GM21619 (cell line): ENCODE data around the gene SREBF1.

Source experiments
- ATAC-seq: cut with Tn5 transposase; IDR thresholded peaks from one replicate; pipeline ENCODE4 v1.9.1; 2021; ENCODE audit not compliant: unreplicated experiment

SREBF1 gene

DNA sequence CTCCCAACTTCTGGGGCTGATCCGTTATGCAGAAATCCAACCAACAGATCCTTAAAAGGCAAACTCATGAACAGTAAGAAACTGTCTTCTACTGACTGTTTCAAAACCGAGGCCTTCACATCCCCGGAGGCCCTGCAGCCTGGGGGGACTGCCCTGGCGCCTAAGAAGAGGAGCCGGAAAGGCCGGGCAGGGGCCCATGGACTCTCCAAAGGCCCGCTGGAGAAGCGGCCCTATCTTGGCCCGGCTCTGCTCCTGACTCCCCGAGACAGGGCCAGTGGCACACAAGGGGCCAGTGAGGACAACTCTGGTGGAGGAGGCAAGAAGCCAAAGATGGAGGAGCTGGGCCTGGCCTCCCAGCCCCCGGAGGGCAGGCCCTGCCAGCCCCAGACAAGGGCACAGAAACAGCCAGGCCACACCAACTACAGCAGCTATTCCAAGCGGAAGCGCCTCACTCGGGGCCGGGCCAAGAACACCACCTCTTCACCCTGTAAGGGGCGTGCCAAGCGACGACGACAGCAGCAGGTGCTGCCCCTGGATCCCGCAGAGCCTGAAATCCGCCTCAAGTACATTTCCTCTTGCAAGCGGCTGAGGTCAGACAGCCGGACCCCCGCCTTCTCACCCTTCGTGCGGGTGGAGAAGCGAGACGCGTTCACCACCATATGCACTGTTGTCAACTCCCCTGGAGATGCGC lies 39.5 kb downstream of the SREBF1 start:
- ATAC-seq, result no peak

DNA sequence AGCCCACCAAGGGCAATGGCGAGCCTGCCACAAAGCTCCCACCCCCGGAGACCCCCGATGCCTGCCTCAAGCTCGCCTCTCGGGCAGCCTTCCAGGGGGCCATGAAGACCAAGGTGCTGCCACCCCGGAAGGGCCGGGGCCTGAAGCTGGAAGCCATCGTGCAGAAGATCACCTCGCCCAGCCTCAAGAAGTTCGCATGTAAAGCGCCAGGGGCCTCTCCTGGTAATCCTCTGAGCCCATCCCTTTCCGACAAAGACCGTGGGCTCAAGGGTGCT lies 40.1 kb downstream of the SREBF1 start:
- ATAC-seq, result no peak

DNA sequence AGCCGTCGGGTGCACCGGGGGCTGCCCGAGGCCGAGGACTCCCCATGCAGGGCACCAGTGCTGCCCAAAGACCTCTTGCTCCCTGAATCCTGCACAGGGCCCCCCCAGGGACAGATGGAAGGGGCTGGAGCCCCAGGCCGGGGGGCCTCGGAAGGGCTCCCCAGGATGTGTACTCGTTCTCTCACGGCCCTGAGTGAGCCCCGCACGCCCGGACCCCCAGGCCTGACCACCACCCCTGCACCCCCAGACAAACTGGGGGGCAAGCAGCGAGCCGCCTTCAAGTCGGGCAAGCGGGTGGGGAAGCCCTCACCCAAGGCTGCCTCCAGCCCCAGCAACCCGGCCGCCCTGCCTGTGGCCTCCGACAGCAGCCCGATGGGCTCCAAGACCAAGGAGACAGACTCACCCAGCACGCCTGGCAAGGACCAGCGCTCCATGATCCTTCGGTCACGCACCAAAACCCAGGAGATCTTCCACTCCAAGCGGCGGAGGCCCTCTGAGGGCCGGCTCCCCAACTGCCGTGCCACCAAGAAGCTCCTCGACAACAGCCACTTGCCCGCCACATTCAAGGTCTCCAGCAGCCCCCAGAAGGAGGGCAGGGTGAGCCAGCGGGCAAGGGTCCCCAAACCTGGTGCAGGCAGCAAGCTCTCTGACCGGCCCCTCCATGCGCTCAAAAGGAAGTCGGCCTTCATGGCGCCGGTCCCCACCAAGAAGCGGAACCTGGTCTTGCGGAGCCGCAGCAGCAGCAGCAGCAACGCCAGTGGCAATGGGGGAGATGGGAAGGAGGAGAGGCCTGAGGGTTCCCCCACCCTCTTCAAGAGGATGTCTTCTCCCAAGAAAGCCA lies 40.6 kb downstream of the SREBF1 start:
- ATAC-seq, result no peak

DNA sequence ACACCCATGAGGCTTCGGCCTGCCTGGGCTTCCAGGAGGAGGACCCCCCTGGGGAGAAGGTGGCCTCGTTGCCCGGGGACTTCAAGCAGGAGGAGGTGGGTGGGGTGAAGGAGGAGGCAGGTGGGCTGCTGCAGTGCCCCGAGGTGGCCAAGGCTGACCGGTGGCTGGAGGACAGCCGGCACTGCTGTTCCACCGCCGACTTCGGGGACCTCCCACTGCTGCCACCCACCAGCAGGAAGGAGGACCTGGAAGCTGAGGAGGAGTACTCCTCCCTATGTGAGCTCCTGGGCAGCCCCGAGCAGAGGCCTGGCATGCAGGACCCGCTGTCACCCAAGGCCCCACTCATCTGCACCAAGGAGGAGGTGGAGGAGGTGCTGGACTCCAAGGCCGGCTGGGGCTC lies 41.5 kb downstream of the SREBF1 start:
- no peak for ATAC-seq

DNA sequence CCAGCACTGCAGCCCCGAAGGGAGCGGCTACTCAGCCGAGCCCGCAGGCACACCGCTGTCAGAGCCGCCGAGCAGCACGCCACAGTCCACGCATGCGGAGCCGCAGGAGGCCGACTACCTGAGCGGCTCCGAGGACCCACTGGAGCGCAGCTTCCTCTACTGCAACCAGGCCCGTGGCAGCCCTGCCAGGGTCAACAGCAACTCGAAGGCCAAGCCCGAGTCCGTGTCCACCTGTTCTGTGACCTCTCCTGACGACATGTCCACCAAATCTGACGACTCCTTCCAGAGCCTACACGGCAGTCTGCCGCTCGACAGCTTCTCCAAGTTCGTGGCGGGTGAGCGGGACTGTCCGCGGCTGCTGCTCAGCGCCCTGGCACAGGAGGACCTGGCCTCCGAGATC lies 42.4 kb downstream of the SREBF1 start:
- ATAC-seq, result no peak

DNA sequence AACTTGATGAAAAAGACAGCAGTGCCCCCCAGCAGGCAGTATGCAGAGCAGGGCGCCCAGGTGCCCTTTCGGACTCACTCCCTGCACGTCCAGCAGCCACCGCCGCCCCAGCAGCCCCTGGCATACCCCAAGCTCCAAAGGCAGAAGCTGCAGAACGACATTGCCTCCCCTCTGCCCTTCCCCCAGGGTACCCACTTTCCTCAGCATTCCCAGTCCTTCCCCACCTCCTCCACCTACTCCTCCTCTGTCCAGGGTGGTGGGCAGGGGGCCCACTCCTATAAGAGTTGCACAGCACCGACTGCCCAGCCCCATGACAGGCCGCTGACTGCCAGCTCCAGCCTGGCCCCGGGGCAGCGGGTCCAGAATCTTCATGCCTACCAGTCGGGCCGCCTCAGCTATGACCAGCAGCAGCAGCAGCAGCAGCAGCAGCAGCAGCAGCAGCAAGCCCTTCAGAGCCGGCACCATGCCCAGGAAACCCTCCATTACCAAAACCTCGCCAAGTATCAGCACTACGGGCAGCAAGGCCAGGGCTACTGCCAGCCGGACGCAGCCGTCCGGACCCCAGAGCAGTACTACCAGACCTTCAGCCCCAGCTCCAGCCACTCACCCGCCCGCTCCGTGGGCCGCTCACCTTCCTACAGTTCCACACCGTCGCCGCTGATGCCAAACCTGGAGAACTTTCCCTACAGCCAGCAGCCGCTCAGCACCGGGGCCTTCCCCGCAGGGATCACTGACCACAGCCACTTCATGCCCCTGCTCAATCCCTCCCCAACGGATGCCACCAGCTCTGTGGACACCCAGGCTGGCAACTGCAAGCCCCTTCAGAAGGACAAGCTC lies 43.2 kb downstream of the SREBF1 start:
- ATAC-seq, result no peak

DNA sequence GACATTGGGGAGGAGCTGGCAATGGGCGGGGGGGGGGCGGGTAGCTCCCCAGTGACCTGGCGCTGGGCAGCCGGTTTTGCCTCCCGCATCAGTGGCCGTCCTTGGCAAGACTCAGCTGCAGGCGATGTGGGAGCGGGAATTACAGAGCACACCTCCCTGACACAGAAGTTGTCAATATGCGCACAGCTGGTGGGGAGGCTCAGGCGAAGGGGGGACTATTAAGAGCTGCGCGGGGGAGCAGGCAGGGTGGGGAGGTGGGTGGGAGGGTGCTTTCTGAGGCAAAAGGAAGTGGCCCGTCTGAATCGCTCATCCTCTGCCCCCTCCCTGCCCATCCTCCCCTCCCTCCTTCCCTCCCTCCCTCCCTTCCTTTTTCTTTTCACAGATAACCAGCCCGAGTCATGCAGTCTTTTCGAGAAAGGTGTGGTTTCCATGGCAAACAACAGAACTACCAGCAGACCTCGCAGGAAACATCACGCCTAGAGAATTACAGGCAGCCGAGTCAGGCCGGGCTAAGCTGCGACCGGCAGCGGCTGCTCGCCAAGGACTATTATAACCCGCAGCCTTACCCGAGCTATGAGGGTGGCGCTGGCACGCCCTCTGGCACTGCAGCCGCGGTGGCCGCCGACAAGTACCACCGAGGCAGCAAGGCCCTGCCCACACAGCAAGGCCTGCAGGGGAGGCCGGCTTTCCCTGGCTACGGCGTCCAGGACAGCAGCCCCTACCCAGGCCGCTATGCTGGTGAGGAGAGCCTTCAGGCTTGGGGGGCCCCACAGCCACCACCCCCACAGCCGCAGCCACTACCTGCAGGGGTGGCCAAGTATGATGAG lies 44.0 kb downstream of the SREBF1 start:
- no peak for ATAC-seq

DNA sequence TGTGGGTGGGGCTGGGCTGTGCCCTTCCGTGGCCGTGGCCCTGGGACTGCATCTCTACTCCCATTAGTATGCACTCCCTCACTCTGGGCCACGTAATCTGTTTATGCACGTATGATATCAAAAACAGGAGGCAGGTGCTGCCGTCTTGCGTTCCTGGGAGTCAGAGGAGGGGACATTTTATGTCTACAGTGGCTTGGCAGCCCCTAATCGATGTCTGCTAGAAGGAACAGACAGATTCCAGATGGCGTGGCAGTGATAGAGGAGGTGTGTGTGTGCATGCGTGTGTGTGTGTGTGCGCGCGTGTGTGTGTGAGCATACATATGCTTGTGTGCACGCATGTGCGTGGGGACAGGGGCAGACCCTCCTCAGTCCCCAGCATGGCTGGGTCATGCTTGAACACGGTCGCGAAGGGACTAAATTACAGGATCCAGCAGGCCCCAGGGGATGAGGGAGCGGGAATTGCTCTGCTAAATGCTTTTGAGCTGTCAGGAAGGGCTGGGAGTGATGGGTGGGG lies 44.7 kb downstream of the SREBF1 start:
- ATAC-seq, result no peak

DNA sequence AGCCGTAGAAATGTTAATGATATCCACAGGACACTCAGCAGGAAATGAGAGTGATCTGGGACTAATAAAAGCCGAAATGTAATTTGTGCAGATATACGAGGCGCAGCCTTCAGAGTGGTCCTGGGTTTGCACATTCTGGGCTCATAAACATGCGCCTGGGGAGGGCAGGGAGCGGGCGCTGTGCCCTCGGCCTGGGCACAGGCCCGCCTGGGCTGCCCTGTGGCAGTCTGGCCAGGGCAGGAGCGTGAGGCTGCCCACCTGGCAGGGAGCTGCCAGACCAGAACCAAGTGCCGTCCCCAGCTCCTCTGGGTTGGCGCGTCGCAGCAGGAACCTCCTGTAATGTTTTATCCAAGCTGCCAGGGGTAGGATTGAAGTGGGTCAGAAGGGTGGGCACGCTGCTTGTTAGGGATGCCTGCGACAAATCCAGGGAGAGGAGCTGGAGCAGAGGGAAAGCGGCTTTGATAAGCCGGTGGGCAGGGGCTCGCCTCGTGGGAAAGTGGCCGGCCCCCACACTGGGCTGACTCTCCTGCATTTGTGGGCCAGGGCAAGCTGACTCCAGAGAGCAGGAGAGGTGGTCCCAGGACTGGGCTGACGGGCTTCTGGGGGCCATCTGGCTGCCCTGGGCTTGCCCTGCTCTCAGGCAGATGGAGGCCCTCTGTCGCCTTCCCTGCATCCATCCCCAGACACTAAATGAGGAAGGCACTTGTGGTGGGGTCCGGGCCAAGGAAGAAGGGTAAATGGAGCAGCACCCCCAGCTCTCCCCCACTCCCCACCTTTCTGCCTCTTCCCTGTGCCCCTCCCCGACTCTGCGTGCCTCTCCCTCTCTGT lies 45.9 kb downstream of the SREBF1 start:
- ATAC-seq, result no peak

DNA sequence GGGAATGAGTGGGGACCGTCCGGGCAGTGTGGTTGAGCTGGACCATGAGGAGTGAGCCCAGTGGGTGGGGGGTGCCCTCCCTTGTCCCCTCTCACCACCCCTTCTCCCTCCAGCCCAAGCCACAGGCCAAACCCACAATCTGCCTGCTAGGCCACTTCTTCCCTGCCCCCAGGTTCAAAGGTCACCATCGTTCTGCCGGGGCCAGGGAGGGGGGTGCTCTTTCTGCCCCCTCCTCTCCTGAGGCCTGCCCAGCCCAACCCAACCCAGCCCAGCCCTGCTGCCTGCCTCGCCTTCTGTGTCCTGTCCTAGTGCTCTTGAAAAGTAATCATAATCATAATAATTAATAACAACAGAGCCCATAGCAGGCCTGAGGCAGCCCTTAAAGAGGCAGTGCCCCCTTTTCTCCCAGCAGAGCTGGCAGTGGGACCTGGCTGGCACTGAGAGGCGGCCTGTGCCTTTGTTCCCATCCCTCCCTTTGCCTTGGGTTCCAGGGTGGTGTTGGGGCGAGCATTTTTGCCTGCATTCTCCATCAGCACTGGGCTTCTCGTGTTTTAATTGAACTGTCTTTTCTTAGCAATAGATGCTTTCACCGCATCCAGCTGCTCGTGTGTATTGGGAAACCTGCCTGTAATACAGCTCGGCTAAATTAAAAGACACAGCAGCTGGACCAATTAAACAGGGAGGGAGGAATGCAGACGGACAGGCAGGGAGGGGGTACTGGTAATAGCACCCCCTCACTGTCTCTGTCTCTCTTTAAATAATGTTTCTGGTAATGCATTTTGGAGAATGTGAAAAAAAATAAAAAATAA lies 46.8 kb downstream of the SREBF1 start:
- ATAC-seq, result no peak

DNA sequence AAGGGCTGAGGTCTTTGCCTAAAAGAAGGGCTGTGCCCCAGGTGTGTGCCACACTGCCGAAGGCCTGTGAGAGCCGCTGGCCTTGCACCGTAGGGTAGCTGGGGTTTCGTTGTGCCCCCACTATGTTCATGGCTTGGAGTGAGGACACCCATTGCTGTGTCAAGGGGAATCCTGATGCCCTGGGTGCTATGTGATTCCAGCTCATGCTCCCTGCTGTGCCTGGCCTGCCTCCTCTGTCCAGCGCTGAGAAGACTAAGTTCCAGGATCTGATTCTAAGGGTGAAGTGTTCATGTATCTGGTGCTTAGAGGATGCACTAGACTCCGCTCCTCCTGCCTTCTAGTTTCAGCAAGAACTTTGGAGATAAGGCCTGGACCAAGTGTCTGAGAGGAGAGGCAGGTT lies 47.4 kb downstream of the SREBF1 start:
- ATAC-seq, result no peak

DNA sequence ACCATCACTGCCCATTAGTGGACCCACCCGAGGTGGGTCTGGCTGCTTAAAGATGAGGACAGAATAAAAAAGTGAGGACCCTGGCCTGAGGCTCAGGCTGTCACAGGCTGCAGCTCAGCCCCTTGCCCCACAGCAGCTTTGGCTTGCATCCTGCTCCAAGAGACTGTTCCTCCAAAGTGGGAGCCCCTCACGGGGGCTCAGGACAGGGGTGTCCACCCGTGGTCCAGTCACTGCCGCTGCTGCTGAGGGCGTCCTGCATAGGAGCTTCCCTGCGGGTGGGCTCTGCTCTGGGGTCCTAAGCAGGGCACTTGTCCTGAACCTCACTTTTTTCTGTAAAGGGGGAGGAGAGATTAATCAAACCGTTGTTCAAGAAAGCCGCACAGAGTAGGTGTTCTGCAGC lies 47.8 kb downstream of the SREBF1 start:
- ATAC-seq, result no peak

DNA sequence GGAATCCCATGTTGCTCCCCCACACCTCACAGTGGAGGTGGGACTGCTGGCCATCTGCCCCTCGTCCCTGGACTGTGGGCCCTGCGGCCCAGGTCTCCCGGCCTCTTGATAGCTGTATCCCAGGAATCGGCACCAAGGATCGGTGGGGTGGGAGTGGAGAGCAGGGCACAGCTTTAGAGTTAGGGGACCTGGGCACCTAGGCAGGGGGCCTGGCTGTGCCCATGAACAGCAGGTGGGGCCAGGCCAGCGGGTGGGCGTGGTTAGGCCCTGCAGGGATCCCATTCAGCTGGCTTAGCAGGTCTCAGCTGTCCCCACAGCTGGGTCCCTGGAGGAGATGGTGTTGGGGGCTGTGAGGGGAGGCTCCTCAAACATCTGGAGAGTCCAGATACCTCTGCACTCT lies 49.2 kb downstream of the SREBF1 start:
- ATAC-seq, result no peak

DNA sequence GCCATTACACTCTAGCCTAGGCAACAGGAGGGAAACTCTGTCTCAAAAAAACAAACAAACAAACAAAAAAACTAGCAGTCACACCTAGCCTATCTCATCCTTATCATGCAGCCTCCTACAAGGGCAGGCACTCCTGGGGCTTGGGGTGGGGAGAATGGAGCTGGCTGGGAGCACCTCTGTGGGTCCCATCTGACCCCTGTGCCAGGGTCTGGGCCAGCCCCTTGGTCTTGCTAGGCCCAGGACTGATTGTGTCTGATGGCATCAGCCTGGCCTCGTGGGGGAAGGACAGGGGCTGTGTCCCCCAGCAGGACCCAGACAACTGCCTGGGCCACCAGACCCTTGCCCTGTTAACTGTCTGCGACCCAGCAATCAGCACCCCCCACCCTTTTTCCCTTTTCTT lies 49.8 kb downstream of the SREBF1 start:
- no peak for ATAC-seq

DNA sequence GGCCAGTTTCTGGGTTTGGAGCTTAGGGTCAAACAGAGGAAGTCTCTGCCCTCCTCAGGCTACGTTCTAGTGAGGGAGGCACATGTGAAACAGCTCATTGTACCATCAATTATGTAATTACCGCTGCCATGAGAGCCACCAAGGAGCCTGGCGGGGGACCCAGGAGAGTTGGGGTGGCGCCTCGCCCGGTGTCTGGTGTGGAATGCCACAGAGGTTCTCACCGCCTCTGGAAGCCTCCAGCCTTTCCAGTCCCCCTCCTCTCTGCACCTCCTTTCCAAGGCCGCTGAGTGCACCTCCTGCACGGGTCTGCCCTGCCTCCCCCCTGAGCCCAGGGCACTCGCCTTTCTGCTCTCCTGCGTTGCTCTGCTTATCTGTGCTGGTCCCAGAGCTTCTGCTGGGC lies 51.4 kb downstream of the SREBF1 start:
- ATAC-seq, result no peak

DNA sequence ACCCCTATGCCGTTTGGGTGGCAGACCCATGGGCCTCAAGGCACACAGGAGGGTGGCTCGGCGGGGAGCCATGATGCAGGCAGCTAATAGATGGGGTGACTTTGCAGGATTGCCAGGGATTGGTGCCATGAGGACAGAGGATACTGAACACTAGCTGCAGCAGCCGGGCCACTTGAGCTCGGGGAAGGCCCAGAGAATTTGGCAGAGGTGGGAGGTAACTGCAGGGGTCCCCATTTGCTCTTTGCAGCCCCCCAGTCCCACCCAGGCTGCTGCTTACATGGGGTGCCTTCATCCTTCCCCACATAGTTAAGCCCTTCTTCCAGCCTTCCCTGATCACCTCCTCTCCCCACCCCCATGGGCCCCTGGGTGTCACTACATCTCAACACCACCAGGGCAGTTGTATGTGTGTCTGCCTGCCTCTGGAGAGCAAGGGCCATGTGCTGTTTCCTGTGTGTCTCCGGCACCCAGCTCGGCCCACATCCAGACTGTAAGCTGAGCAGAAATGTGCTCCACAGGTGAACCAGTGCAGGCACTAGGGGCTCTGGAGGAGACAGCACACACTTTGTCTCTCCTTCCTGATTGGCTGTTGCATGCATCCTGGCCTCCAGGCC lies 52.0 kb downstream of the SREBF1 start:
- ATAC-seq, result no peak

DNA sequence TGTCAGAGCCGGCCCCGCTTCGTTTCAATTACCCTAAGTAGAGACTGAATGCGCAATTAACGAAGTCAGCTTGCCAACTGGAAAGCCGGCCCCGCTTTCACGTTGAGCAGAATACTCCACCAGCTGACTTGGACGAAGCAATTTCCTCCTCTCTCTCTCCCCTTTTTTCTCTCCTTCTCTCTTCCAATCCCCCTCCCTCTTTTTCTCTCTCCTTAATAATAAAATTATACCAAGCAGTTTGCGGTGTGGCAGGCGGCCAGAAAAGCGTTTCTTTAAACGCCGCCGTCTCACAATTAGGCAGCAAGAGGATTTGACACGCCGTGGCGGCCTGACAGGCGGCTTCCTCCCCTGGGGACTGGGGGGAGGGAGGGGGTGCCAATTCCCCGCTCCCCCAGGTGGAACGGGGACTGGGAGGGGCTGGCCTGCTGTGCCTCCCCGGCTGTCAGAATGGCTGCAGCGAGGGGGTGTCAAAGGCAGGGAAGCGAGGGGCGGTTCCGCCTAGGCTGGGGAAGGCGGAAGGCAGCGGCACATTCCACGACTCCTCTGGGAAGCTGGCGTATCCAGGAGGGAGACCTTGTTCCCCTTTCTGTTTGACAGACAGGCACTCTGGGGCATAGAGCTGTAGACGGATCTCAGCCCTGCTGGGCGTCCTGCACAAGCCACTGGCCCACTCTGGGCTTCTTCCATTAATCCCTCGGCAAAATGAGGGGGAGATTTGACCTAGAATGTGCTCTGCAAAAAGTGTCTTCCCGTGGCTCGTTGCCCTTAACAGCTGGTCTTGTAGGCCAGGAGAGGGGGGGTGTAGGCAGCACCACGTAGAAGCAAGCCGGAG lies 52.7 kb downstream of the SREBF1 start:
- no peak for ATAC-seq
